Limb (tissue), 2 donors: ENCODE measurements around the gene ARL4C.

Experiments
- DNase-seq, 2 donors: peaks; one replicate each; pipeline ENCODE4 v3.0.0-alpha.2; 2016; ENCODE audit errors: extremely low spot score in 2 of 2

Gene ARL4C, protein sequence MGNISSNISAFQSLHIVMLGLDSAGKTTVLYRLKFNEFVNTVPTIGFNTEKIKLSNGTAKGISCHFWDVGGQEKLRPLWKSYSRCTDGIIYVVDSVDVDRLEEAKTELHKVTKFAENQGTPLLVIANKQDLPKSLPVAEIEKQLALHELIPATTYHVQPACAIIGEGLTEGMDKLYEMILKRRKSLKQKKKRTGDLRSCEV

GRCh38 chr2:234496835-234497593 lies at the start of gene ARL4C:
TSS of gene ARL4C (minus strand) at chr2:234497081. CDS start at chr2:234496586, 495 bp downstream.
- peak; percentile 72 to 92 for DNase-seq

GRCh38 chr2:234544659-234545611 lies 48.1 kb upstream of the ARL4C start:
- DNase-seq: peak in 1 of 2 donors; percentile 84

DNA sequence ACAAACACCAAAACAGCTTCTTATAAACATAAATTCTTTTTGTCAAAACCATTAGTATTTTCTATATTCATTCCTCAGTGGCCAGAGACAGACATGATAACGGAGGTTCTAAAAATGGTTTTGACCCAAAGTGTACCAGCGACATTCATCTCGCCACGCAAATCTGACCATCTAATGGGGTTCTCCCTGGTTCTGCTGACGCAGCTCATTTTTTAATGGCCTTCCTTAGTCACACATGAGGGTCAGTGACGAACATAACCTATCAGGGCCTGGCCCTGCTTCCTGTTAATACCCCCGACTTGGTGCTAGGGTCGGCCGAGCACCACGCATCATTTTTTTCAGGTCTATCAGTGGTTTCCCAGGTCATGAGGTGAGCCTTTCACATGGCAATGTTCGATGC lies 45.9 kb upstream of the ARL4C start:
- no peak for DNase-seq

GRCh38 chr2:234537929-234538328 lies 41.0 kb upstream of the ARL4C start:
- DNase-seq: no peak

DNA sequence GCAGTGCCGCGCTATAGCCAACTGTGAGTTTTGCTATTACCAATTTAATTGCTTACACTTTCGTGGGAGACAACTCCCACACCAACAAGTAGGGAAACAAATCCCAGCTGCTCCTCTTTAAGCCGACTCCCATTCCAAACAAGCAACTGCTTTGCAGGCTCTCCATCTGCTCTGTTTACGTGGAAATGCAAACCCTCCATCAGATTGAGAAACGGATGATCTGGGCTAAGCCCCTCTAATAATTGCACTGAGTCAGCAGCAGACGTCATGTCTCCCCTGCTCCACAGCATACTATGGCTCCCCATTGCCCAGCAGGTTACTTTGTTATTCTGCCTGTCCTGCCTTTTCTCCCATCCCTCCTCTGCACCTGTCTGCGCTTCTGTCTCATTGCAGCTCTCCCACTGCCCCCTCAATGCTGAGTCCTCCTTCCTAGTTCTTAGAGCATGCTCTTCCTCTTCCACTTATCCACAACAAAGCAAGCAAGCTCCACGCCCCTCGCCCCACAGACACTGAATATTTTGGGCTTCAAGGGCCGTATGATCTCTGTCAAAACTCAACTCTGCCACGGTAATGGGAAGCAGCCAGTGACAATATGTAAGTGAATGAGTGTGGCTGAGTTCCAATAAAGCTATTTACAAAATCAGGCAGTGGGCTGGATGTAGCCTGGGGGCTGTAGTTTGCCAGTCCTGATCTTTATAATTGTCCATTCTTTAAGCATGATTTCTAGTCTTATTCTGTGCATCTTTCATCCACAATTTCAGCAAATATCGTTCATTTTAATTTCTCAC lies 39.5 kb upstream of the ARL4C start:
- DNase-seq: no peak

- DNase-seq: no peak
Measured at GRCh38 chr2:234535464-234535863, 38.6 kb upstream of the ARL4C start.

GRCh38 chr2:234534515-234534914 lies 37.6 kb upstream of the ARL4C start:
- no peak for DNase-seq

DNA sequence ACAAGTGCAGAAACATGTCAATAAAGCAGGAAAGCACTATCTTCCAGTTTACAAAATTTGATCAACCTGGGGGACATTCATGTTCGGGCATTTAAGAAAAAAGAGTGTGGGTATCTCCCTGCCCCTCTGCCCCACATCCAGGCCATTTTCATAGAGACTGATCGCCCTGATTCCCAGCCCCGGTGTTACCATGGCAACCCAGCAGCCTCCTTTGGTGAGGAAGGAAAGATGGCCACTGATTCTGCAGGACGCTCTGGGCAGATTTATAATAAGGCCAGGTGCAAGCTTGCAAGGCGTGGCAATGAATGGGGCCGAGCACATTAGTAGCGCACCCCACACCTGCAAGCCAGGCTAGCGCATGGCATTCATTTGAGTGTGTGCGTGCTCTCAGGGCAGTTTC lies 36.7 kb upstream of the ARL4C start:
- peak in 1 of 2 donors; percentile 52 for DNase-seq

DNA sequence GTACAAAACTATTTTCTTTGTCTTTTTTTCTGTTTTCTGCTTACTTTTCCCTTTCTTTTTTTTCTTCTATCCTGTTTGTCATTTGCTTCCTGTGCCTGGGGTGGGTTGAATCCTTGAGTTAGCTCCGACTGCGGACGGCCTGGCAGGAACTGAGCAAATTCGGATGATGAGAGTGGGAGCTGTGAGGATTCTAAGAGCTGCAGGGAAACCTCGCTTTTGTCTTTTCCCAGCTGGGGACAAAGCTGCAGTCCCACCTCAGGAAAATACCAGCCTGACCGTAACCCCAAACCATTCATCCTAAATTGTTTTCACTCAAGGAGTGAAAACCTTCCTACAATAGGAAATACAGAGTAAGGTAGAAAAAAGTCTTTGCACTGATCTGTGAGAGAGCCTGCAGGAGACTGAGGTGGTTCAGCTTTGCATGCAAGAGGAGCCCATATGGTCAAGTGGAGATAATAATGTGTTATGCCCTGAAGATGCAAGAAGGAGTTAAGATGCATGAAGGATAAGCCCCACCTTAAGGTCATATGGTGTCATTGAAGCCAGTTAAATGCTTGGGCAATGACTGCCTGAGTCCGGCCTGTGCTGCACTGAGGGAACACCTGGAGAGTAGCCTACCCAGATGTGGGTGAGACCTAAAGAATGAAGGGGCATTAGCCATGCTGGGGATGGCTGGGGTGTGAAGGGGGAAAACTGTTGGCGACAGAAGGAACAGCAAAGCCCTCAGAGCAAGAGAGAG lies 31.7 kb upstream of the ARL4C start:
- DNase-seq: no peak

- DNase-seq: no peak
Measured at GRCh38 chr2:234526711-234527110, 29.8 kb upstream of the ARL4C start.

- DNase-seq: no peak
Measured at GRCh38 chr2:234521536-234521935, 24.7 kb upstream of the ARL4C start.

- no peak for DNase-seq
Measured at GRCh38 chr2:234518986-234519642, 22.2 kb upstream of the ARL4C start.

DNA sequence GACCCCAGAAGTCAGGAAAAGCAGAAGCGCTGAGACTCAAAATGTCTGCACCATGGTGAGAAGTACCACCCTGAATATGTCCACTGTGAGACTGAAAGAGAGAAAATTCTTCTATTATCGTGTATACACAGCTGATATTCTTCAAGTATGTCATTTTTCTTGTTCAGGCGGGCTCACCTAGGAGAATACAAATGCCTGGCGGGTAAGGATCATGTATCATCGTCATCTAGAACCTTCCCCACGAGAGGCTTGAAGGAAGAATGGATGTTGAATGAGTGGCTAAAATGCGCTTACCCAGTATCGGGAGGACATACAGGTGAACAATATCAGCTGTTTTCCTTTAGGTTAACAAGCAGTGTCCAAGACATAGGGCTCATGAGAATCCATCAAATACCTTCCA lies 21.1 kb upstream of the ARL4C start:
- no peak for DNase-seq

GRCh38 chr2:234514873-234515638 lies 18.2 kb upstream of the ARL4C start:
- no peak for DNase-seq

GRCh38 chr2:234514099-234514498 lies 17.2 kb upstream of the ARL4C start:
- no peak for DNase-seq

GRCh38 chr2:234512884-234513669 lies 16.2 kb upstream of the ARL4C start:
- DNase-seq: no peak

DNA sequence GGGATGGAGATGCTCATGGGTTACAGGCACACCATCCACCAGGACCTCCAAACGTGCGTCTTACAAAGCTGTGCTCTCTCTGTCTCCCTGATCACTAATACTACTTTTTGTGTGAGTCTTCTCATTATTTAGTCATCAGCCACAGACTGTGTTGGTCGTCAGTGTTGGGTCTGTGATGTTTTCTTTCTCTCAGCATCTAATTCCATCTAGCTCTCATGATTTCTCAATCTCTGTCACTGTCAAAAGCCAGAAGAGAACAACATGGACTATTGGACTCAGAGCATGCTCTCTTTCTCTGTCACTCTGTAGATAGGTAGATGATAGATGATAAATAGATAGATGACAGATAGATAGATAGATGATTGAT lies 6.0 kb upstream of the ARL4C start:
- no peak for DNase-seq

DNA sequence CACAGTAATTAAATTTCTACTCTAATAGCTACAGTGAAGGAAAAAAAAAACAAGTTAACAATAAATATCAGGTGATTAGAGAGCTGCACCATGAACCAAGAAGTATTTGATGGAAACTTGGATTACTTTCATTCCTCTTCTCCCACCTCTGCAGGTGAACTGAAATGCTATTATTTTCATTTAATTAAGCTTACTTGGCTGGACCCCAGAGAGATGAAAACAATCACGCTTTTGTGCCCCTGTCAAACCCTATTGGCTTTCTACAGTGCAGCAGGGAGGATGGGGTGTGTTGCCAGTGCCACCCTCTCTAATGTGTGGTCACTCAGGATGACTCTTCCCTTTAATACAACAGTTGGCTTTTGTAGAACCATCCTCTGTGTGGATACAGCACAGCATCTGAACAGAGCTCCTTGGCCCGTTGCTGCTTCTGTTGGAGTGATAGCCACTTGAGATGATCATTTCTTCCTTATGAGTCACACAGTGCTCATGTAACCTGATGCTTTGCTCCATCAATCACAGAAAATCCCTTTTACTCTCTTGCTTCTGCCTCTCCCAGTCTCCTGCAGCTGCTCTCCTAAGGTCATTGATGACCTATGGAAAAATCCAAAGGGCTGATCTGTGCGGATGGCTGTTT lies 5.5 kb upstream of the ARL4C start:
- no peak for DNase-seq
